Endothelial cell of umbilical vein (primary cell): ENCODE results near the gene SMAD6. TPM values are rescaled to one million over a fixed set of nuclear protein-coding genes. Genes with fewer than 3 reads are reported as not detected.

Experiments
- BruUV-seq: library from RNA; stranded (reverse); fragments of 400-500 nt; replicated peaks from 2 replicates; lab custom pipeline; 2021; lab: Mats Ljungman, UMichigan
- CTCF ChIA-PET: fragments of 300-600, 350-600 bp; sonication (Branson Sonifier 250); formaldehyde crosslinking; loops from one replicate; lab custom pipeline; 2021; ENCODE audit warnings: antibody characterized with exemption, inconsistent platforms; lab: Charles Lee
- POLR2A ChIA-PET: fragments of 300-600, 350-600 bp; sonication (Branson Sonifier 250); formaldehyde crosslinking; loops from one replicate; lab custom pipeline; 2021; ENCODE audit warnings: antibody characterized with exemption, inconsistent platforms; lab: Charles Lee
- DNase-seq: peaks from one replicate; pipeline ENCODE4 v3.0.0-alpha.2; 2011; ENCODE audit warnings: low read depth, low spot score
- FAIRE-seq: peaks from 2 replicates; lab custom pipeline; 2011; peaks lifted over from hg19 to GRCh38; lab: Jason Lieb, UNC
- H2AFZ ChIP-seq: 2 replicates; pipeline ENCODE4 v1.6.0; 2012; ENCODE audit warnings: low read depth, low read length, control low read depth, inconsistent platforms
- H3K27ac ChIP-seq: 2 replicates; pipeline ENCODE4 v1.5.1; 2011; ENCODE audit warnings: low read depth, mild to moderate bottlenecking, control low read depth, low read length, moderate library complexity; ENCODE audit not compliant: insufficient read depth
- H3K27me3 ChIP-seq, 2 experiments: 2 replicates each; pipeline versions ENCODE4 v1.6.0 to v1.6.1; 2011; ENCODE audit warnings: low read length in 2 of 2, mixed read lengths in 1 of 2; ENCODE audit not compliant: control insufficient read depth in 2 of 2, insufficient read depth in 2 of 2
- H3K36me3 ChIP-seq, 2 experiments: 2 replicates in 1 of 2; 3 replicates in 1 of 2; pipeline ENCODE4 v1.5.1; 2011; ENCODE audit warnings: low read length in 2 of 2, mild to moderate bottlenecking in 1 of 2, moderate library complexity in 1 of 2; ENCODE audit not compliant: control insufficient read depth in 2 of 2, insufficient read depth in 2 of 2; ENCODE audit errors: extremely low read depth in 1 of 2
- H3K4me1 ChIP-seq: 3 replicates; pipeline ENCODE4 v1.5.1; 2011; ENCODE audit warnings: mild to moderate bottlenecking, low read length; ENCODE audit not compliant: control insufficient read depth, insufficient read depth; ENCODE audit errors: extremely low read depth
- H3K4me2 ChIP-seq: 2 replicates; pipeline ENCODE4 v1.6.1; 2011; ENCODE audit warnings: low read length, control low read depth, mixed read lengths; ENCODE audit not compliant: insufficient read depth
- H3K4me3 ChIP-seq, 3 experiments: fragments of 200-600 bp in 1 of 3; sonication (generic), shearing (Covaris generic) in 1 of 3; replicated peaks in 1 of 3; 2 replicates each; pipeline ENCODE4 v1.5.1; 2011 to 2016; ENCODE audit warnings: control low read depth in 3 of 3, low read length in 3 of 3, mild to moderate bottlenecking in 2 of 3, inconsistent platforms in 1 of 3, low read depth in 1 of 3, moderate library complexity in 1 of 3; ENCODE audit not compliant: insufficient read depth in 1 of 3
- H3K79me2 ChIP-seq: 2 replicates; pipeline ENCODE4 v1.6.0; 2012; ENCODE audit warnings: low read length, inconsistent platforms; ENCODE audit not compliant: control insufficient read depth, insufficient read depth
- H3K9ac ChIP-seq: replicated peaks from 2 replicates; pipeline ENCODE3; 2011; ENCODE audit warnings: low read length, control low read depth; ENCODE audit not compliant: insufficient read depth; ENCODE audit errors: extremely low read depth
- H3K9me1 ChIP-seq: replicated peaks from 3 replicates; pipeline ENCODE4 v1.6.0; 2011; ENCODE audit warnings: mild to moderate bottlenecking, low read length; ENCODE audit not compliant: control insufficient read depth, insufficient read depth; ENCODE audit errors: extremely low read depth
- H3K9me3 ChIP-seq: replicated peaks from 2 replicates; pipeline ENCODE4 v1.5.1; 2012; ENCODE audit warnings: low read length, inconsistent platforms; ENCODE audit not compliant: control insufficient read depth, insufficient read depth
- H4K20me1 ChIP-seq: replicated peaks from 2 replicates; pipeline ENCODE3; 2011; ENCODE audit warnings: mild to moderate bottlenecking, low read length; ENCODE audit not compliant: control insufficient read depth, insufficient read depth; ENCODE audit errors: extremely low read depth
- CTCF ChIP-seq, 2 donors: IDR thresholded peaks; 1 replicate in 1 of 2; 2 replicates in 1 of 2; pipeline ENCODE4 v1.5.1; 2011; ENCODE audit warnings: low read length in 2 of 2, mild to moderate bottlenecking in 2 of 2, moderate library complexity in 2 of 2, control low read depth in 1 of 2, inconsistent platforms in 1 of 2, low read depth in 1 of 2; ENCODE audit not compliant: insufficient read depth in 1 of 2; ENCODE audit errors: extremely low read depth in 1 of 2
- EZH2 ChIP-seq: IDR thresholded peaks from 2 replicates; pipeline ENCODE4 v1.6.1; 2012; ENCODE audit warnings: borderline replicate concordance, low read depth, mild to moderate bottlenecking, moderate library complexity, low read length, inconsistent platforms; ENCODE audit not compliant: severe bottlenecking
- FOS ChIP-seq: IDR thresholded peaks from 2 replicates; pipeline ENCODE4 v1.6.1; 2011; ENCODE audit warnings: mild to moderate bottlenecking, low read length, moderate library complexity, borderline replicate concordance; ENCODE audit not compliant: insufficient read depth
- GATA2 ChIP-seq: IDR thresholded peaks from 2 replicates; pipeline ENCODE4 v1.7.0; 2011; ENCODE audit warnings: low read depth, mild to moderate bottlenecking, moderate library complexity, mixed read lengths, low read length; ENCODE audit not compliant: insufficient read length, insufficient read depth
- JUN ChIP-seq: IDR thresholded peaks from 2 replicates; pipeline ENCODE4 v1.6.1; 2011; ENCODE audit warnings: borderline replicate concordance, low read depth; ENCODE audit not compliant: insufficient read length, insufficient read depth
- MYC ChIP-seq: IDR thresholded peaks from one replicate; pipeline ENCODE4 v1.6.1; 2011; ENCODE audit warnings: mild to moderate bottlenecking, low read depth, low read length
- POLR2A ChIP-seq: IDR thresholded peaks from 2 replicates; pipeline ENCODE4 v1.6.1; 2012; ENCODE audit warnings: low read depth, mild to moderate bottlenecking, control low read depth, low read length
- POLR2AphosphoS5 ChIP-seq: IDR thresholded peaks from 2 replicates; pipeline ENCODE4 v1.6.1; 2012; ENCODE audit warnings: low read depth, mild to moderate bottlenecking, control low read depth, low read length, moderate library complexity; ENCODE audit not compliant: insufficient read depth
- dilution Hi-C: fragments of 300-500 bp; cut with MboI; formaldehyde crosslinking; loops from one replicate; pipeline ENCODE4 v1.15.0; 2019; ENCODE audit warnings: low sequenced_read_pairs; ENCODE audit not compliant: extremely low pct_ligation_motif_present
- intact Hi-C: fragments of 100-400 bp; cut with micrococcal nuclease; formaldehyde crosslinking; loops from one replicate; pipeline ENCODE4 v1.10.0; 2022
- polyA plus RNA-seq, 4 experiments: library from polyadenylated mRNA; depleted of rRNA in 3 of 4; stranded (reverse) in 3 of 4; unstranded in 1 of 4; fragments of >200 nt; gene quantifications; 2 replicates each; pipeline versions ENCODE4 v1.2.1 to v1.2.3, GENCODE V29; 2011 to 2012; ENCODE audit warnings: missing spikeins in 1 of 4
- total RNA-seq: library from RNA; stranded (reverse); gene quantifications from 2 replicates; pipeline ENCODE4 v1.2.3, GENCODE V29; 2021
- TF ChIP-seq, protein P1 (sequence below): IDR thresholded peaks from 2 replicates; pipeline ENCODE4 v1.6.1; 2011; ENCODE audit not compliant: insufficient read depth, insufficient read length

SMAD6 gene
- total and polyA plus RNA-seq, 2 donors (not counting 3 experiments of a cell fraction or from before 2014, with no cell fraction given) = 7.3 to 12.5 TPM

GRCh38 chr15:66655511-66655910, 46.5 kb upstream of the SMAD6 start:
- Histone ChIP-seq H3K79me2 (no peaks in the 10 kb centered on the region), H3K4me2 (no peak overlapping the region), H3K9ac (no peak overlapping the region), H3K9me3 (no peaks in the 10 kb centered on the region), H3K27ac (no peak overlapping the region), H4K20me1 (no peaks in the 10 kb centered on the region), H3K4me3 (no peak overlapping the region), H3K36me3 (no peaks in the 10 kb centered on the region), H2AFZ (no peak overlapping the region), H3K27me3 (no peaks in the 10 kb centered on the region), H3K9me1 (no peaks in the 10 kb centered on the region), H3K4me1 (peaks cover 20% of the 10 kb centered on the region)
- DNase-seq (no peak), FAIRE-seq (no peak)
- ChIA-PET CTCF (interaction anchor here (0.6 to 1.5 kb wide), 3 partner anchors 36 to 47 kb away, joined by 3 to 5 read pairs (median 4); no protein-coding TSS in a partner anchor), POLR2A (no interaction called here)
- BruUV-seq = no TSS peak
- TF ChIP-seq JUN = no peak
- dilution Hi-C loops (no loop called here), intact Hi-C loops (no loop called here)

DNA sequence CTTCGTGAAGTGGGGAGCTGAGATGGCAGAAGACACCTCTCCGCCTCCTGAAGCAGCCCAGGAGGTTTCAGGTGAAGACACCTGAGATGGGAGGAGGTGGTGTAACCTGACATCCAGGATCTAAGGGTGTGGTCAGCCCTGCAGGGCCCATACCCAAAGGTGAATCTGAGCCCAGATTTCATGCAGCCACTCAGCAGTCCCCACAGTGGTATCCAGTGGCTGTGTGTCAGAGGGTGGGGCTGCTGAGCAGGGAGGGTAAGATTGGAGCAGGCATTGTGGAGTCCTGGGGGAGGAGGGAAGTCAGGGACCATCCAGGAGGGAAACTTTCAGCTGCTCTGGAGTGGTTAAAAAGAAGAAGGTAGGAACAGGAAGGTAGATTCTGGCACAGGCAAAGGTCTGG, 46.0 kb upstream of the SMAD6 start:
- Histone ChIP-seq H3K79me2 (no peaks in the 10 kb centered on the region), H3K9me1 (no peaks in the 10 kb centered on the region), H3K4me3 (no peak overlapping the region), H3K9me3 (no peaks in the 10 kb centered on the region), H3K9ac (no peak overlapping the region), H3K27me3 (no peaks in the 10 kb centered on the region), H3K36me3 (no peaks in the 10 kb centered on the region), H3K4me2 (no peak overlapping the region), H3K4me1 (peaks cover 22% of the 10 kb centered on the region), H2AFZ (no peak overlapping the region), H4K20me1 (no peaks in the 10 kb centered on the region), H3K27ac (no peak overlapping the region)
- DNase-seq = no peak
- intact Hi-C loops = no loop called here
- dilution Hi-C loops = no loop called here
- ChIA-PET POLR2A (no interaction called here), CTCF (interaction anchor here (1.5 kb wide), 1 partner anchor 37 kb away, joined by 3 read pairs; no protein-coding TSS in a partner anchor)
- TF ChIP-seq GATA2 (no peak), JUN (no peak), CTCF (IDR thresholded peaks at IDR 0.05; ENCODE audit: extremely low read depth in 1 of 2, insufficient read depth in 1 of 2, low read depth in 1 of 2, low read length in 2 of 2) (no peak), EZH2 (no peak), MYC (no peak), FOS (no peak), POLR2AphosphoS5 (no peak), POLR2A (no peak)
- TF ChIP-seq, protein P1, sequence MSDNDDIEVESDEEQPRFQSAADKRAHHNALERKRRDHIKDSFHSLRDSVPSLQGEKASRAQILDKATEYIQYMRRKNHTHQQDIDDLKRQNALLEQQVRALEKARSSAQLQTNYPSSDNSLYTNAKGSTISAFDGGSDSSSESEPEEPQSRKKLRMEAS = no peak
- no peak for FAIRE-seq
- BruUV-seq = no TSS peak
